OCI-LY1 (cell line): ENCODE measurements around the gene GNAQ.
"Not testable (repeated sequence)": the region's sequence is repeated elsewhere in the genome, so short reads cannot be mapped to it uniquely, and the experiment has no call there.

Experiments used
- EZH2 ChIP-seq: fragments of 200-600 bp; sonication (generic), shearing (Covaris generic); IDR thresholded peaks from 2 replicates; pipeline ENCODE4 v1.8.0; 2017; ENCODE audit warnings: borderline replicate concordance, mixed run types, mild to moderate bottlenecking, antibody characterized with exemption, low read length, moderate library complexity, mixed read lengths
- TF ChIP-seq, protein P1 (sequence below): fragments of 200-600 bp; sonication (generic), shearing (Covaris generic); IDR thresholded peaks from 2 replicates; pipeline ENCODE4 v1.5.1; 2017; ENCODE audit warnings: mild to moderate bottlenecking, antibody characterized with exemption, low read length, moderate library complexity, mixed read lengths

DNA sequence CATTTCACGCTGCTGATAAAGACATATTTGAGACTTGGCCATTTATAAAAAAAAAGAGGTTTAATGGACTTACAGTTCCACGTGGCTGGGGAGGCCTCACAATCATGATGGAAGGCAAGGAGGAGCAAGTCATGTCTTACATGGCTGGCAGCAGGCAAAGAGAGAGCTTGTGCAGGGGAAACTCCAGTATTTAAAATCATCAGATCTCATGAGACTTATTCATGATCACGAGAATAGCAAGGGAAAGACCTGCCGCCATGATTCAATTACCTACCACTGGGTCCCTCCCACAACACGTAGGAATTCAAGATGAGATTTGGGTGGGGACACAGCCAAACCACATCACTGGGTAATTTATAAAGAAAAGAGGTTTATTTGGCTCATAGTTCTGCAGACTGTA lies 168.0 kb downstream of the GNAQ start:
- TF ChIP-seq, protein P1, sequence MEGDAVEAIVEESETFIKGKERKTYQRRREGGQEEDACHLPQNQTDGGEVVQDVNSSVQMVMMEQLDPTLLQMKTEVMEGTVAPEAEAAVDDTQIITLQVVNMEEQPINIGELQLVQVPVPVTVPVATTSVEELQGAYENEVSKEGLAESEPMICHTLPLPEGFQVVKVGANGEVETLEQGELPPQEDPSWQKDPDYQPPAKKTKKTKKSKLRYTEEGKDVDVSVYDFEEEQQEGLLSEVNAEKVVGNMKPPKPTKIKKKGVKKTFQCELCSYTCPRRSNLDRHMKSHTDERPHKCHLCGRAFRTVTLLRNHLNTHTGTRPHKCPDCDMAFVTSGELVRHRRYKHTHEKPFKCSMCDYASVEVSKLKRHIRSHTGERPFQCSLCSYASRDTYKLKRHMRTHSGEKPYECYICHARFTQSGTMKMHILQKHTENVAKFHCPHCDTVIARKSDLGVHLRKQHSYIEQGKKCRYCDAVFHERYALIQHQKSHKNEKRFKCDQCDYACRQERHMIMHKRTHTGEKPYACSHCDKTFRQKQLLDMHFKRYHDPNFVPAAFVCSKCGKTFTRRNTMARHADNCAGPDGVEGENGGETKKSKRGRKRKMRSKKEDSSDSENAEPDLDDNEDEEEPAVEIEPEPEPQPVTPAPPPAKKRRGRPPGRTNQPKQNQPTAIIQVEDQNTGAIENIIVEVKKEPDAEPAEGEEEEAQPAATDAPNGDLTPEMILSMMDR, result not testable (repeated sequence)
- not testable (repeated sequence) for TF ChIP-seq EZH2
